HepG2 (cell line): ENCODE results near the gene PHKG1. TPM values are rescaled to one million over a fixed set of nuclear protein-coding genes. Genes with fewer than 3 reads are reported as not detected.
A peak's percentile ranks its signal among the peaks of the same experiment; 100 is the strongest.

Experiments
- AGO1 ChIP-seq: fragments of 200-400 bp; formaldehyde crosslinking; IDR thresholded peaks from 2 replicates; pipeline ENCODE4 v1.6.1; 2017; ENCODE audit warnings: mild to moderate bottlenecking, low read depth, low read length, moderate library complexity; ENCODE audit not compliant: poor library complexity, severe bottlenecking
- DNMT3B ChIP-seq: conservative IDR thresholded peaks from 2 replicates; pipeline ENCODE4 v1.6.1; 2016; ENCODE audit warnings: missing biosample characterization, control low read depth
- HOXA7 ChIP-seq: sonication (generic); formaldehyde crosslinking; IDR thresholded peaks from 2 replicates; pipeline ENCODE4 v1.8.1; 2022; ENCODE audit warnings: mild to moderate bottlenecking, missing genetic modification reagents, moderate library complexity
- JUNB ChIP-seq: sonication (generic); formaldehyde crosslinking; IDR thresholded peaks from 2 replicates; pipeline ENCODE4 v1.8.0; 2022; ENCODE audit warnings: missing genetic modification reagents, mild to moderate bottlenecking, borderline replicate concordance
- MYC ChIP-seq: sonication (generic); formaldehyde crosslinking; IDR thresholded peaks from 2 replicates; pipeline ENCODE4 v1.9.0; 2021; ENCODE audit warnings: missing genetic modification reagents, borderline replicate concordance
- NCOR1 ChIP-seq: fragments of 200-600 bp; sonication (generic); IDR thresholded peaks from 2 replicates; pipeline ENCODE4 v1.7.0; 2017; ENCODE audit warnings: antibody characterized with exemption, low read length, borderline replicate concordance
- PHF20 ChIP-seq: sonication (generic); formaldehyde crosslinking; IDR thresholded peaks from 2 replicates; pipeline ENCODE4 v1.5.0; 2020; ENCODE audit warnings: mild to moderate bottlenecking, missing genetic modification reagents
- PPARG ChIP-seq: conservative IDR thresholded peaks from 2 replicates; pipeline ENCODE4 v1.6.1; 2016; ENCODE audit warnings: missing biosample characterization, missing genetic modification reagents
- ZBTB3 ChIP-seq: sonication (generic); formaldehyde crosslinking; IDR thresholded peaks from 2 replicates; pipeline ENCODE4 v1.4.0; 2020; ENCODE audit warnings: low read depth, mild to moderate bottlenecking, moderate library complexity, missing genetic modification reagents, borderline replicate concordance
- ZIK1 ChIP-seq: sonication (generic); formaldehyde crosslinking; IDR thresholded peaks from 2 replicates; pipeline ENCODE4 v1.5.0; 2020; ENCODE audit warnings: mild to moderate bottlenecking, low read depth, missing genetic modification reagents, borderline replicate concordance
- ZNF383 ChIP-seq: sonication (generic); formaldehyde crosslinking; IDR thresholded peaks from 2 replicates; pipeline ENCODE4 v1.4.0; 2020; ENCODE audit warnings: missing genetic modification reagents, mild to moderate bottlenecking, borderline replicate concordance
- ZNF552 ChIP-seq: sonication (generic); formaldehyde crosslinking; IDR thresholded peaks from 2 replicates; pipeline ENCODE4 v1.9.0; 2022; ENCODE audit warnings: missing genetic modification reagents, mild to moderate bottlenecking, borderline replicate concordance
- ZNF567 ChIP-seq: sonication (generic); formaldehyde crosslinking; IDR thresholded peaks from 2 replicates; pipeline ENCODE4 v1.8.1; 2023; ENCODE audit warnings: mild to moderate bottlenecking, missing genetic modification reagents, borderline replicate concordance
- ZNF83 ChIP-seq: sonication (generic); formaldehyde crosslinking; IDR thresholded peaks from 2 replicates; pipeline ENCODE4 v1.4.0; 2020; ENCODE audit warnings: missing genetic modification reagents, mild to moderate bottlenecking, borderline replicate concordance
- polyA plus RNA-seq, 8 experiments: library from polyadenylated mRNA; depleted of rRNA in 3 of 8; stranded (reverse) in 7 of 8; unstranded in 1 of 8; fragments of >200 nt; fragmentation: Illumina TruSeq in 4 of 8; extraction: Trizol in 4 of 8; gene quantifications; 2 replicates each; pipeline versions ENCODE4 v1.2.1 to v1.2.3, GENCODE V29; 2011 to 2016; ENCODE audit warnings: low read depth in 4 of 8, missing spikeins in 1 of 8, mixed read lengths in 1 of 8; ENCODE audit not compliant: insufficient read depth in 1 of 8
- total RNA-seq, 5 experiments: library from RNA; depleted of rRNA; stranded (reverse); fragments of >200 nt; fragmentation: Illumina TruSeq; extraction: Trizol; gene quantifications; 2 replicates each; pipeline ENCODE4 v1.2.3, GENCODE V29; 2016; ENCODE audit warnings: low read depth in 1 of 5
- TF ChIP-seq, protein P1 (sequence below), 2 experiments: sonication (generic) in 1 of 2; formaldehyde crosslinking in 1 of 2; IDR thresholded peaks; 2 replicates each; pipeline versions ENCODE4 v1.5.1 to v1.6.1; 2011 to 2020; ENCODE audit warnings: borderline replicate concordance in 1 of 2, low read depth in 1 of 2, low read length in 1 of 2, mild to moderate bottlenecking in 1 of 2, missing genetic modification reagents in 1 of 2, moderate library complexity in 1 of 2
- TF ChIP-seq, protein P2 (sequence below): sonication (generic); formaldehyde crosslinking; IDR thresholded peaks from 2 replicates; pipeline ENCODE4 v1.4.0; 2020; ENCODE audit warnings: missing genetic modification reagents, mild to moderate bottlenecking, borderline replicate concordance
- TF ChIP-seq, protein P3 (sequence below): sonication (generic); formaldehyde crosslinking; IDR thresholded peaks from 2 replicates; pipeline ENCODE4 v1.5.1; 2020; ENCODE audit warnings: missing genetic modification reagents, mild to moderate bottlenecking, borderline replicate concordance
- TF ChIP-seq, protein P4 (sequence below): sonication (generic); formaldehyde crosslinking; IDR thresholded peaks from 2 replicates; pipeline ENCODE4 v1.8.0; 2022; ENCODE audit warnings: mild to moderate bottlenecking, missing genetic modification reagents, borderline replicate concordance

The PHKG1 gene
- total and polyA plus RNA-seq, 2 of the 13 experiments (the other 11 are each of a cell fraction or from before 2014, with no cell fraction given): 0.44 to 0.71 TPM

GRCh38 chr7:56063882-56064625 is 28.7 kb downstream of the PHKG1 start, which contains the start of gene SUMF2 (continued):
- TF ChIP-seq, protein P1, sequence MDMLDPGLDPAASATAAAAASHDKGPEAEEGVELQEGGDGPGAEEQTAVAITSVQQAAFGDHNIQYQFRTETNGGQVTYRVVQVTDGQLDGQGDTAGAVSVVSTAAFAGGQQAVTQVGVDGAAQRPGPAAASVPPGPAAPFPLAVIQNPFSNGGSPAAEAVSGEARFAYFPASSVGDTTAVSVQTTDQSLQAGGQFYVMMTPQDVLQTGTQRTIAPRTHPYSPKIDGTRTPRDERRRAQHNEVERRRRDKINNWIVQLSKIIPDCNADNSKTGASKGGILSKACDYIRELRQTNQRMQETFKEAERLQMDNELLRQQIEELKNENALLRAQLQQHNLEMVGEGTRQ (IDR thresholded peaks at IDR 0.05; ENCODE audit: low read depth, low read length): no peak
- TF ChIP-seq, protein P1 (CRISPR knock-in tag; IDR thresholded peaks at IDR 0.05; ENCODE audit: borderline replicate concordance): no peak
- peak; percentile 96 for TF ChIP-seq AGO1
- peak; percentile 63; the same call in 1 of the 2 replicates for TF ChIP-seq ZIK1
- TF ChIP-seq ZNF552 (CRISPR knock-in tag): peak; percentile 86; the same call in 1 of the 2 replicates
- TF ChIP-seq HOXA7: no peak
- 0 out of 2 replicates have a peak, but pooled peaks have one; percentile 50 for TF ChIP-seq ZNF83 (CRISPR knock-in tag)
- TF ChIP-seq ZBTB3 (CRISPR knock-in tag): no peak
- TF ChIP-seq PHF20 (CRISPR knock-in tag): no peak; the same call in none of the 2 replicates
- TF ChIP-seq PPARG (CRISPR knock-in tag): no peak
- TF ChIP-seq MYC (CRISPR knock-in tag): peak; percentile 95
- no peak for TF ChIP-seq DNMT3B (CRISPR knock-in tag)
- TF ChIP-seq JUNB (CRISPR knock-in tag): no peak
- TF ChIP-seq, protein P2, sequence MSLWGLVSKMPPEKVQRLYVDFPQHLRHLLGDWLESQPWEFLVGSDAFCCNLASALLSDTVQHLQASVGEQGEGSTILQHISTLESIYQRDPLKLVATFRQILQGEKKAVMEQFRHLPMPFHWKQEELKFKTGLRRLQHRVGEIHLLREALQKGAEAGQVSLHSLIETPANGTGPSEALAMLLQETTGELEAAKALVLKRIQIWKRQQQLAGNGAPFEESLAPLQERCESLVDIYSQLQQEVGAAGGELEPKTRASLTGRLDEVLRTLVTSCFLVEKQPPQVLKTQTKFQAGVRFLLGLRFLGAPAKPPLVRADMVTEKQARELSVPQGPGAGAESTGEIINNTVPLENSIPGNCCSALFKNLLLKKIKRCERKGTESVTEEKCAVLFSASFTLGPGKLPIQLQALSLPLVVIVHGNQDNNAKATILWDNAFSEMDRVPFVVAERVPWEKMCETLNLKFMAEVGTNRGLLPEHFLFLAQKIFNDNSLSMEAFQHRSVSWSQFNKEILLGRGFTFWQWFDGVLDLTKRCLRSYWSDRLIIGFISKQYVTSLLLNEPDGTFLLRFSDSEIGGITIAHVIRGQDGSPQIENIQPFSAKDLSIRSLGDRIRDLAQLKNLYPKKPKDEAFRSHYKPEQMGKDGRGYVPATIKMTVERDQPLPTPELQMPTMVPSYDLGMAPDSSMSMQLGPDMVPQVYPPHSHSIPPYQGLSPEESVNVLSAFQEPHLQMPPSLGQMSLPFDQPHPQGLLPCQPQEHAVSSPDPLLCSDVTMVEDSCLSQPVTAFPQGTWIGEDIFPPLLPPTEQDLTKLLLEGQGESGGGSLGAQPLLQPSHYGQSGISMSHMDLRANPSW (CRISPR knock-in tag): no peak
- TF ChIP-seq NCOR1: no peak
- no peak for TF ChIP-seq ZNF567 (CRISPR knock-in tag)
- TF ChIP-seq, protein P3, sequence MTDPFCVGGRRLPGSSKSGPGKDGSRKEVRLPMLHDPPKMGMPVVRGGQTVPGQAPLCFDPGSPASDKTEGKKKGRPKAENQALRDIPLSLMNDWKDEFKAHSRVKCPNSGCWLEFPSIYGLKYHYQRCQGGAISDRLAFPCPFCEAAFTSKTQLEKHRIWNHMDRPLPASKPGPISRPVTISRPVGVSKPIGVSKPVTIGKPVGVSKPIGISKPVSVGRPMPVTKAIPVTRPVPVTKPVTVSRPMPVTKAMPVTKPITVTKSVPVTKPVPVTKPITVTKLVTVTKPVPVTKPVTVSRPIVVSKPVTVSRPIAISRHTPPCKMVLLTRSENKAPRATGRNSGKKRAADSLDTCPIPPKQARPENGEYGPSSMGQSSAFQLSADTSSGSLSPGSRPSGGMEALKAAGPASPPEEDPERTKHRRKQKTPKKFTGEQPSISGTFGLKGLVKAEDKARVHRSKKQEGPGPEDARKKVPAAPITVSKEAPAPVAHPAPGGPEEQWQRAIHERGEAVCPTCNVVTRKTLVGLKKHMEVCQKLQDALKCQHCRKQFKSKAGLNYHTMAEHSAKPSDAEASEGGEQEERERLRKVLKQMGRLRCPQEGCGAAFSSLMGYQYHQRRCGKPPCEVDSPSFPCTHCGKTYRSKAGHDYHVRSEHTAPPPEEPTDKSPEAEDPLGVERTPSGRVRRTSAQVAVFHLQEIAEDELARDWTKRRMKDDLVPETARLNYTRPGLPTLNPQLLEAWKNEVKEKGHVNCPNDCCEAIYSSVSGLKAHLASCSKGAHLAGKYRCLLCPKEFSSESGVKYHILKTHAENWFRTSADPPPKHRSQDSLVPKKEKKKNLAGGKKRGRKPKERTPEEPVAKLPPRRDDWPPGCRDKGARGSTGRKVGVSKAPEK (CRISPR knock-in tag): no peak
- no peak for TF ChIP-seq ZNF383 (CRISPR knock-in tag)
- TF ChIP-seq, protein P4, sequence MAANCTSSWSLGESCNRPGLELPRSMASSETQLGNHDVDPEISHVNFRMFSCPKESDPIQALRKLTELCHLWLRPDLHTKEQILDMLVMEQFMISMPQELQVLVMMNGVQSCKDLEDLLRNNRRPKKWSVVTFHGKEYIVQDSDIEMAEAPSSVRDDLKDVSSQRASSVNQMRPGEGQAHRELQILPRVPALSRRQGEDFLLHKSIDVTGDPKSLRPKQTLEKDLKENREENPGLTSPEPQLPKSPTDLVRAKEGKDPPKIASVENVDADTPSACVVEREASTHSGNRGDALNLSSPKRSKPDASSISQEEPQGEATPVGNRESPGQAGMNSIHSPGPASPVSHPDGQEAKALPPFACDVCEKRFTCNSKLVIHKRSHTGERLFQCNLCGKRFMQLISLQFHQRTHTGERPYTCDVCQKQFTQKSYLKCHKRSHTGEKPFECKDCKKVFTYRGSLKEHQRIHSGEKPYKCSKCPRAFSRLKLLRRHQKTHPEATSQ (CRISPR knock-in tag): 0 out of 2 replicates have a peak, but pooled peaks have one; percentile 36
